WTC11 (cell line): ENCODE data around the gene PSMD5. TPM values are rescaled to one million over a fixed set of nuclear protein-coding genes. Genes with fewer than 3 reads are reported as not detected.

Experiments
- CBFB ChIP-seq: sonication (generic); formaldehyde crosslinking; IDR thresholded peaks from 2 replicates; pipeline ENCODE4 v1.8.1; 2022; ENCODE audit warnings: mild to moderate bottlenecking, low read depth, missing genetic modification reagents
- CTCF ChIP-seq: fragments of 200-600 bp; IDR thresholded peaks from 2 replicates; pipeline ENCODE4 v1.8.0; 2022; ENCODE audit warnings: antibody characterized with exemption
- EMX1 ChIP-seq: fragments of 250-450 bp; sonication (Bioruptor Pico); IDR thresholded peaks from 2 replicates; pipeline ENCODE4 v1.8.0; 2021; ENCODE audit warnings: mild to moderate bottlenecking
- FOXK1 ChIP-seq: sonication (generic); formaldehyde crosslinking; IDR thresholded peaks from 2 replicates; pipeline ENCODE4 v1.8.0; 2022; ENCODE audit warnings: mild to moderate bottlenecking, moderate library complexity, missing genetic modification reagents
- GTF2I ChIP-seq: fragments of 250-450 bp; sonication (Bioruptor Pico); conservative IDR thresholded peaks from 2 replicates; pipeline ENCODE4 v1.4.0; 2021; ENCODE audit warnings: mild to moderate bottlenecking
- HMGA2 ChIP-seq: fragments of 250-450 bp; sonication (Bioruptor Pico); IDR thresholded peaks from 2 replicates; pipeline ENCODE4 v1.4.0; 2021; ENCODE audit warnings: mild to moderate bottlenecking, moderate library complexity
- MLX ChIP-seq: sonication (generic); formaldehyde crosslinking; IDR thresholded peaks from 2 replicates; pipeline ENCODE4 v1.8.1; 2023; ENCODE audit warnings: mild to moderate bottlenecking, missing genetic modification reagents, moderate library complexity
- MYBL2 ChIP-seq: sonication (generic); formaldehyde crosslinking; IDR thresholded peaks from 2 replicates; pipeline ENCODE4 v1.8.1; 2023; ENCODE audit warnings: mild to moderate bottlenecking, moderate library complexity, missing genetic modification reagents
- NFE2L1 ChIP-seq: sonication (generic); formaldehyde crosslinking; IDR thresholded peaks from 2 replicates; pipeline ENCODE4 v1.8.1; 2023; ENCODE audit warnings: missing genetic modification reagents
- NR1H2 ChIP-seq: sonication (generic); formaldehyde crosslinking; IDR thresholded peaks from 2 replicates; pipeline ENCODE4 v1.9.0; 2021; ENCODE audit warnings: mild to moderate bottlenecking, moderate library complexity, missing genetic modification reagents
- SMAD3 ChIP-seq: sonication (generic); formaldehyde crosslinking; IDR thresholded peaks from 2 replicates; pipeline ENCODE4 v1.8.0; 2022; ENCODE audit warnings: missing genetic modification reagents, mild to moderate bottlenecking, borderline replicate concordance
- SMAD4 ChIP-seq: sonication (generic); formaldehyde crosslinking; IDR thresholded peaks from 2 replicates; pipeline ENCODE4 v1.8.0; 2022; ENCODE audit warnings: mild to moderate bottlenecking, missing genetic modification reagents
- SOX15 ChIP-seq: fragments of 250-450 bp; sonication (Bioruptor Pico); IDR thresholded peaks from 2 replicates; pipeline ENCODE4 v1.9.0; 2021; ENCODE audit warnings: mild to moderate bottlenecking
- ZNF219 ChIP-seq: sonication (generic); formaldehyde crosslinking; IDR thresholded peaks from 2 replicates; pipeline ENCODE4 v1.8.0; 2023; ENCODE audit warnings: missing genetic modification reagents, mild to moderate bottlenecking, borderline replicate concordance
- ZNF263 ChIP-seq: sonication (generic); formaldehyde crosslinking; IDR thresholded peaks from 2 replicates; pipeline ENCODE4 v1.8.1; 2022; ENCODE audit warnings: low read depth, mild to moderate bottlenecking, moderate library complexity, missing genetic modification reagents
- ZNF532 ChIP-seq: fragments of 250-450 bp; sonication (Bioruptor Pico); IDR thresholded peaks from 2 replicates; pipeline ENCODE4 v1.9.0; 2021; ENCODE audit warnings: mild to moderate bottlenecking, borderline replicate concordance
- total RNA-seq: library from RNA; stranded (reverse); gene quantifications from 3 replicates; pipeline ENCODE4 v1.2.3, GENCODE V29; 2021
- TF ChIP-seq, protein P1 (sequence below): sonication (generic); formaldehyde crosslinking; IDR thresholded peaks from 2 replicates; pipeline ENCODE4 v1.8.0; 2022; ENCODE audit warnings: mild to moderate bottlenecking, missing genetic modification reagents
- TF ChIP-seq, protein P2 (sequence below): fragments of 250-450 bp; sonication (Bioruptor Pico); IDR thresholded peaks from 2 replicates; pipeline ENCODE4 v1.9.0; 2021; ENCODE audit warnings: moderate library complexity, mild to moderate bottlenecking, inconsistent platforms, borderline replicate concordance
- TF ChIP-seq, protein P3 (sequence below): sonication (generic); formaldehyde crosslinking; IDR thresholded peaks from 2 replicates; pipeline ENCODE4 v1.8.0; 2023; ENCODE audit warnings: mild to moderate bottlenecking, missing genetic modification reagents
- TF ChIP-seq, protein P4 (sequence below): sonication (generic); formaldehyde crosslinking; IDR thresholded peaks from 2 replicates; pipeline ENCODE4 v1.8.1; 2023; ENCODE audit warnings: mild to moderate bottlenecking, moderate library complexity, missing genetic modification reagents
- TF ChIP-seq, protein P5 (sequence below): fragments of 250-450 bp; sonication (Bioruptor Pico); IDR thresholded peaks from 2 replicates; pipeline ENCODE4 v1.8.0; 2021; ENCODE audit warnings: mild to moderate bottlenecking

PSMD5 gene
- total RNA-seq, 1 experiment from 2014 or later = 61.1 TPM

DNA sequence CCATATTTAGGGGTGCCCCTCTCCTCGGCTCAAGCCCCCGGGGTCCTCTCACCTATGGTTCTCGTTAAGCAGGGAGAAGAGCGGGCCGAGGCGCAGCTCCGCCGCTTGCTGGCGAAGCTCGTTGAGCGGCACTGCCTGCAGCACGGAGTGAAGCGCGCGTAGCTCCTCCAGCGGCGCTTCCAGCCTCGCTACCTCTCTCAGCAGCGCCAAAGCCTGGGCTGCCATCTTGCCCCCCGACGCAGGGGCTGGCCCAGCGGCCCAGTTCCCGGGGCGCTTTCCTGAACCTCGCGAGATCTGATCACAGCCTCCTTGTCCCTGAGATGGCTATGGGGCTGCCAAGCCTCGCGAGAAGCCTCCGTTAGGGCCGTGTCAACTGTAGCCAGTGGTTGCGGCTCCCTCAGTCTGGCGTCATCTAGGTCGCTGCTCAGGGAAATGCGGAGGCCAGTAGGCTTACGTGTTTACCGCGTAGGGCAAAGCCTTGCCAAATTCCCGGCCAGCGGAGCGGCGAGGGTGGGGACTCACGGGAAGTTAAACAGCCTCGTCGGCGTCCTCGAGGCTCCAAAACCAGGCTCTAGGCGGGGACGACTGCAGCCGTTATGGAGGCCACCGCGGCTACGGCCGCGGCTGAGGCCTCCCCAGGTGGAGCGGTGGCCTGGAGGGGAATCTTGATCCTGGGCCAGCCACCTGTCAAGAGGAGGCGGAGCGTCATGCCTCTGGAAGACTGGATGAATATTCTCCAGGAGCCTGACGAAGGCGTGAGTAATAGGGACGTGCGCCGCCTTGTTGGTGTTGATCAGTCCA is at the start of gene PSMD5 (continued):
- TF ChIP-seq, protein P1, sequence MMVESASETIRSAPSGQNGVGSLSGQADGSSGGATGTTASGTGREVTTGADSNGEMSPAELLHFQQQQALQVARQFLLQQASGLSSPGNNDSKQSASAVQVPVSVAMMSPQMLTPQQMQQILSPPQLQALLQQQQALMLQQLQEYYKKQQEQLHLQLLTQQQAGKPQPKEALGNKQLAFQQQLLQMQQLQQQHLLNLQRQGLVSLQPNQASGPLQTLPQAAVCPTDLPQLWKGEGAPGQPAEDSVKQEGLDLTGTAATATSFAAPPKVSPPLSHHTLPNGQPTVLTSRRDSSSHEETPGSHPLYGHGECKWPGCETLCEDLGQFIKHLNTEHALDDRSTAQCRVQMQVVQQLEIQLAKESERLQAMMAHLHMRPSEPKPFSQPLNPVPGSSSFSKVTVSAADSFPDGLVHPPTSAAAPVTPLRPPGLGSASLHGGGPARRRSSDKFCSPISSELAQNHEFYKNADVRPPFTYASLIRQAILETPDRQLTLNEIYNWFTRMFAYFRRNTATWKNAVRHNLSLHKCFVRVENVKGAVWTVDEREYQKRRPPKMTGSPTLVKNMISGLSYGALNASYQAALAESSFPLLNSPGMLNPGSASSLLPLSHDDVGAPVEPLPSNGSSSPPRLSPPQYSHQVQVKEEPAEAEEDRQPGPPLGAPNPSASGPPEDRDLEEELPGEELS (CRISPR knock-in tag) = peak; percentile 50
- TF ChIP-seq ZNF263 (CRISPR knock-in tag) (no peak), ZNF532 (no peak), EMX1 (CRISPR knock-in tag) (no peak), MYBL2 (CRISPR knock-in tag) (peak; percentile 87; the same call in 1 of the 2 replicates), FOXK1 (peak; percentile 94), SMAD3 (CRISPR knock-in tag) (no peak; the same call in 1 of the 2 replicates), SOX15 (CRISPR knock-in tag) (no peak), ZNF219 (0 out of 2 replicates have a peak, but pooled peaks have one; percentile 88), HMGA2 (CRISPR knock-in tag) (no peak), MLX (peak; percentile 73; the same call in 1 of the 2 replicates), CBFB (no peak), NR1H2 (CRISPR knock-in tag) (no peak), SMAD4 (CRISPR knock-in tag) (peak; percentile 57; the same call in 1 of the 2 replicates), NFE2L1 (peak; percentile 48; the same call in 1 of the 2 replicates), CTCF (no peak), GTF2I (no peak)
- TF ChIP-seq, protein P2, sequence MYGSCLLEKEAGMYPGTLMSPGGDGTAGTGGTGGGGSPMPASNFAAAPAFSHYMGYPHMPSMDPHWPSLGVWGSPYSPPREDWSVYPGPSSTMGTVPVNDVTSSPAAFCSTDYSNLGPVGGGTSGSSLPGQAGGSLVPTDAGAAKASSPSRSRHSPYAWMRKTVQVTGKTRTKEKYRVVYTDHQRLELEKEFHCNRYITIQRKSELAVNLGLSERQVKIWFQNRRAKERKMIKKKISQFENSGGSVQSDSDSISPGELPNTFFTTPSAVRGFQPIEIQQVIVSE (CRISPR knock-in tag) = no peak
- TF ChIP-seq, protein P3, sequence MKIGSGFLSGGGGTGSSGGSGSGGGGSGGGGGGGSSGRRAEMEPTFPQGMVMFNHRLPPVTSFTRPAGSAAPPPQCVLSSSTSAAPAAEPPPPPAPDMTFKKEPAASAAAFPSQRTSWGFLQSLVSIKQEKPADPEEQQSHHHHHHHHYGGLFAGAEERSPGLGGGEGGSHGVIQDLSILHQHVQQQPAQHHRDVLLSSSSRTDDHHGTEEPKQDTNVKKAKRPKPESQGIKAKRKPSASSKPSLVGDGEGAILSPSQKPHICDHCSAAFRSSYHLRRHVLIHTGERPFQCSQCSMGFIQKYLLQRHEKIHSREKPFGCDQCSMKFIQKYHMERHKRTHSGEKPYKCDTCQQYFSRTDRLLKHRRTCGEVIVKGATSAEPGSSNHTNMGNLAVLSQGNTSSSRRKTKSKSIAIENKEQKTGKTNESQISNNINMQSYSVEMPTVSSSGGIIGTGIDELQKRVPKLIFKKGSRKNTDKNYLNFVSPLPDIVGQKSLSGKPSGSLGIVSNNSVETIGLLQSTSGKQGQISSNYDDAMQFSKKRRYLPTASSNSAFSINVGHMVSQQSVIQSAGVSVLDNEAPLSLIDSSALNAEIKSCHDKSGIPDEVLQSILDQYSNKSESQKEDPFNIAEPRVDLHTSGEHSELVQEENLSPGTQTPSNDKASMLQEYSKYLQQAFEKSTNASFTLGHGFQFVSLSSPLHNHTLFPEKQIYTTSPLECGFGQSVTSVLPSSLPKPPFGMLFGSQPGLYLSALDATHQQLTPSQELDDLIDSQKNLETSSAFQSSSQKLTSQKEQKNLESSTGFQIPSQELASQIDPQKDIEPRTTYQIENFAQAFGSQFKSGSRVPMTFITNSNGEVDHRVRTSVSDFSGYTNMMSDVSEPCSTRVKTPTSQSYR (CRISPR knock-in tag) = no peak
- TF ChIP-seq, protein P4, sequence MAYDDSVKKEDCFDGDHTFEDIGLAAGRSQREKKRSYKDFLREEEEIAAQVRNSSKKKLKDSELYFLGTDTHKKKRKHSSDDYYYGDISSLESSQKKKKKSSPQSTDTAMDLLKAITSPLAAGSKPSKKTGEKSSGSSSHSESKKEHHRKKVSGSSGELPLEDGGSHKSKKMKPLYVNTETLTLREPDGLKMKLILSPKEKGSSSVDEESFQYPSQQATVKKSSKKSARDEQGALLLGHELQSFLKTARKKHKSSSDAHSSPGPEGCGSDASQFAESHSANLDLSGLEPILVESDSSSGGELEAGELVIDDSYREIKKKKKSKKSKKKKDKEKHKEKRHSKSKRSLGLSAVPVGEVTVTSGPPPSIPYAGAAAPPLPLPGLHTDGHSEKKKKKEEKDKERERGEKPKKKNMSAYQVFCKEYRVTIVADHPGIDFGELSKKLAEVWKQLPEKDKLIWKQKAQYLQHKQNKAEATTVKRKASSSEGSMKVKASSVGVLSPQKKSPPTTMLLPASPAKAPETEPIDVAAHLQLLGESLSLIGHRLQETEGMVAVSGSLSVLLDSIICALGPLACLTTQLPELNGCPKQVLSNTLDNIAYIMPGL (CRISPR knock-in tag) = no peak; the same call in 1 of the 2 replicates
- TF ChIP-seq, protein P5, sequence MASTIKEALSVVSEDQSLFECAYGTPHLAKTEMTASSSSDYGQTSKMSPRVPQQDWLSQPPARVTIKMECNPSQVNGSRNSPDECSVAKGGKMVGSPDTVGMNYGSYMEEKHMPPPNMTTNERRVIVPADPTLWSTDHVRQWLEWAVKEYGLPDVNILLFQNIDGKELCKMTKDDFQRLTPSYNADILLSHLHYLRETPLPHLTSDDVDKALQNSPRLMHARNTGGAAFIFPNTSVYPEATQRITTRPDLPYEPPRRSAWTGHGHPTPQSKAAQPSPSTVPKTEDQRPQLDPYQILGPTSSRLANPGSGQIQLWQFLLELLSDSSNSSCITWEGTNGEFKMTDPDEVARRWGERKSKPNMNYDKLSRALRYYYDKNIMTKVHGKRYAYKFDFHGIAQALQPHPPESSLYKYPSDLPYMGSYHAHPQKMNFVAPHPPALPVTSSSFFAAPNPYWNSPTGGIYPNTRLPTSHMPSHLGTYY = no peak
